ENCODE results near the gene BRD9.
"Not testable (repeated sequence)": the region's sequence is repeated elsewhere in the genome, so short reads cannot be mapped to it uniquely, and the experiment has no call there.

Gene BRD9

GRCh38 chr5:854217-854616 lies 38.4 kb downstream of the BRD9 start:
- H3F3A ChIP-seq (ENCODE audit: control insufficient read depth, insufficient read depth) = no peaks in the 10 kb centered on the region
- no peaks in the 10 kb centered on the region for H3K9me2 ChIP-seq (replicated peaks; ENCODE audit: control insufficient read depth, low read length)
- H4K20me1 ChIP-seq (ENCODE audit: control insufficient read depth, insufficient read depth, low read depth, low read length) = no peaks in the 10 kb centered on the region
- no peaks in the 10 kb centered on the region for H3K4me1 ChIP-seq (ENCODE audit: control insufficient read depth, low read length)
- no peaks in the 10 kb centered on the region for H3K79me2 ChIP-seq (ENCODE audit: control insufficient read depth, low read length)
- H3K4me3 ChIP-seq (ENCODE audit: low read length) = no peak overlapping the region
- no peaks in the 10 kb centered on the region for H3K36me3 ChIP-seq (ENCODE audit: control insufficient read depth, low read length)
- H3K27ac ChIP-seq (ENCODE audit: low read depth, low read length) = no peak overlapping the region
- TF ChIP-seq EZH2phosphoT487 (IDR thresholded peaks at IDR 0.05; ENCODE audit: borderline replicate concordance, low read length) = no peak
- TF ChIP-seq, protein P1, sequence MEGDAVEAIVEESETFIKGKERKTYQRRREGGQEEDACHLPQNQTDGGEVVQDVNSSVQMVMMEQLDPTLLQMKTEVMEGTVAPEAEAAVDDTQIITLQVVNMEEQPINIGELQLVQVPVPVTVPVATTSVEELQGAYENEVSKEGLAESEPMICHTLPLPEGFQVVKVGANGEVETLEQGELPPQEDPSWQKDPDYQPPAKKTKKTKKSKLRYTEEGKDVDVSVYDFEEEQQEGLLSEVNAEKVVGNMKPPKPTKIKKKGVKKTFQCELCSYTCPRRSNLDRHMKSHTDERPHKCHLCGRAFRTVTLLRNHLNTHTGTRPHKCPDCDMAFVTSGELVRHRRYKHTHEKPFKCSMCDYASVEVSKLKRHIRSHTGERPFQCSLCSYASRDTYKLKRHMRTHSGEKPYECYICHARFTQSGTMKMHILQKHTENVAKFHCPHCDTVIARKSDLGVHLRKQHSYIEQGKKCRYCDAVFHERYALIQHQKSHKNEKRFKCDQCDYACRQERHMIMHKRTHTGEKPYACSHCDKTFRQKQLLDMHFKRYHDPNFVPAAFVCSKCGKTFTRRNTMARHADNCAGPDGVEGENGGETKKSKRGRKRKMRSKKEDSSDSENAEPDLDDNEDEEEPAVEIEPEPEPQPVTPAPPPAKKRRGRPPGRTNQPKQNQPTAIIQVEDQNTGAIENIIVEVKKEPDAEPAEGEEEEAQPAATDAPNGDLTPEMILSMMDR (IDR thresholded peaks at IDR 0.05; ENCODE audit: low read depth, low read length, poor library complexity, severe bottlenecking) = no peak
- no peaks in the 10 kb centered on the region for H3K27me3 ChIP-seq (ENCODE audit: control insufficient read depth, low read length)
- H3K9me3 ChIP-seq (ENCODE audit: control insufficient read depth, insufficient read depth, low read length) = no peaks in the 10 kb centered on the region
- H3K4me2 ChIP-seq (ENCODE audit: low read length) = no peak overlapping the region

DNA sequence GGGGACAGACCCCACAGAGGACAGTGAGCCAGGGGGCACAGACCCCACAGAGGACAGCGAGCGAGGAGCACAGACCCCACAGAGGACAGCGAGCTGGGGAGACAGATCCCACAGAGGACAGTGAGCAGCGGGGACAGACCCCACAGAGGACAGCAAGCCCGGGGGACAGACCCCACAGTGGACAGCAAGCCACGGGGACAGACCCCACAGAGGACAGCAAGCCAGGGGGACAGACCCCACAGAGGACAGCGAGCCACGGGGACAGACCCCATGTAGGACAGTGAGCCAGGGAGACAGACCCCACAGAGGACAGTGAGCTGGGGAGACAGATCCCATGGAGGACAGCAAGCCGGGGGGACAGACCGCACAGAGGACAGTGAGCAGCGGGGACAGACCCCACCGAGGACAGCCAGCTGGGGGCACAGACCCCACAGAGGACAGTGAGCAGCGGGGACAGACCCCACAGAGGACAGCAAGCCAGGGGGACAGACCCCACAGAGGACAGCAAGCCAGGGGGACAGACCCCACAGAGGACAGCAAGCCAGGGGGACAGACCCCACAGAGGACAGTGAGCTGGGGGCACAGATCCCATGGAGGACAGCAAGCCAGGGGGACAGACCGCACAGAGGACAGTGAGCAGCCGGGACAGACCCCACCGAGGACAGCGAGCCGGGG lies 39.0 kb downstream of the BRD9 start:
- H3K27me3 ChIP-seq (ENCODE audit: control insufficient read depth, low read length); H3K27ac ChIP-seq (ENCODE audit: low read depth, low read length); H3K9me2 ChIP-seq (replicated peaks; ENCODE audit: control insufficient read depth, low read length); H4K20me1 ChIP-seq (ENCODE audit: control insufficient read depth, insufficient read depth, low read depth, low read length); H3K4me1 ChIP-seq (ENCODE audit: control insufficient read depth, low read length); H3K36me3 ChIP-seq (ENCODE audit: control insufficient read depth, low read length); H3K4me2 ChIP-seq (ENCODE audit: low read length); H3K79me2 ChIP-seq (ENCODE audit: control insufficient read depth, low read length); H3F3A ChIP-seq (ENCODE audit: control insufficient read depth, insufficient read depth); H3K4me3 ChIP-seq (ENCODE audit: low read length); H3K9me3 ChIP-seq (ENCODE audit: control insufficient read depth, insufficient read depth, low read length): not testable (repeated sequence)

- Histone ChIP-seq H3K4me3 (ENCODE audit: low read length) (no peak overlapping the region), H3K27ac (ENCODE audit: low read depth, low read length) (no peak overlapping the region), H3K4me2 (ENCODE audit: low read length) (no peak overlapping the region), H3K79me2 (ENCODE audit: control insufficient read depth, low read length) (no peaks in the 10 kb centered on the region), H3K36me3 (ENCODE audit: control insufficient read depth, low read length) (no peaks in the 10 kb centered on the region), H3K4me1 (ENCODE audit: control insufficient read depth, low read length) (no peaks in the 10 kb centered on the region), H4K20me1 (ENCODE audit: control insufficient read depth, insufficient read depth, low read depth, low read length) (no peaks in the 10 kb centered on the region), H3F3A (ENCODE audit: control insufficient read depth, insufficient read depth) (no peaks in the 10 kb centered on the region), H3K27me3 (ENCODE audit: control insufficient read depth, low read length) (no peaks in the 10 kb centered on the region), H3K9me2 (replicated peaks; ENCODE audit: control insufficient read depth, low read length) (no peaks in the 10 kb centered on the region), H3K9me3 (ENCODE audit: control insufficient read depth, insufficient read depth, low read length) (no peaks in the 10 kb centered on the region)
- TF ChIP-seq EZH2phosphoT487 (IDR thresholded peaks at IDR 0.05; ENCODE audit: borderline replicate concordance, low read length) = no peak
- TF ChIP-seq, protein P1 (IDR thresholded peaks at IDR 0.05; ENCODE audit: low read depth, low read length, poor library complexity, severe bottlenecking) = no peak
Observed at GRCh38 chr5:852431-853401, 39.9 kb downstream of the BRD9 start.

GRCh38 chr5:852018-852417 lies 40.6 kb downstream of the BRD9 start:
- no peaks in the 10 kb centered on the region for H4K20me1 ChIP-seq (ENCODE audit: control insufficient read depth, insufficient read depth, low read depth, low read length)
- H3K79me2 ChIP-seq (ENCODE audit: control insufficient read depth, low read length) = no peaks in the 10 kb centered on the region
- H3K9me3 ChIP-seq (ENCODE audit: control insufficient read depth, insufficient read depth, low read length) = no peaks in the 10 kb centered on the region
- H3K4me2 ChIP-seq (ENCODE audit: low read length) = no peak overlapping the region
- no peaks in the 10 kb centered on the region for H3K36me3 ChIP-seq (ENCODE audit: control insufficient read depth, low read length)
- H3K27me3 ChIP-seq (ENCODE audit: control insufficient read depth, low read length) = no peaks in the 10 kb centered on the region
- no peak for TF ChIP-seq EZH2phosphoT487 (IDR thresholded peaks at IDR 0.05; ENCODE audit: borderline replicate concordance, low read length)
- TF ChIP-seq, protein P1 (IDR thresholded peaks at IDR 0.05; ENCODE audit: low read depth, low read length, poor library complexity, severe bottlenecking) = no peak
- H3K27ac ChIP-seq (ENCODE audit: low read depth, low read length) = no peak overlapping the region
- H3F3A ChIP-seq (ENCODE audit: control insufficient read depth, insufficient read depth) = no peaks in the 10 kb centered on the region
- no peaks in the 10 kb centered on the region for H3K9me2 ChIP-seq (replicated peaks; ENCODE audit: control insufficient read depth, low read length)
- H3K4me1 ChIP-seq (ENCODE audit: control insufficient read depth, low read length) = no peaks in the 10 kb centered on the region
- no peak overlapping the region for H3K4me3 ChIP-seq (ENCODE audit: low read length)
